Anterior cingulate cortex (tissue), 58 donors: ENCODE data around the gene URM1.
"Not testable (repeated sequence)": the region's sequence is repeated elsewhere in the genome, so short reads cannot be mapped to it uniquely, and the experiment has no call there.

Experiments used
- DNase-seq, 58 donors: peaks; one replicate each; lab custom pipeline; 2025; lab: John Stamatoyannopoulos, UW

The URM1 gene

GRCh38 chr9:128422022-128422782 lies 51.0 kb downstream of the URM1 start:
- not testable (repeated sequence) for DNase-seq

- DNase-seq = no peak
Observed at GRCh38 chr9:128422783-128423150, 51.6 kb downstream of the URM1 start.

GRCh38 chr9:128423356-128423755 lies 52.2 kb downstream of the URM1 start:
- DNase-seq = not testable (repeated sequence)

GRCh38 chr9:128424268-128424780 lies 53.1 kb downstream of the URM1 start:
- DNase-seq = no peak

GRCh38 chr9:128428644-128429512 lies 57.7 kb downstream of the URM1 start:
- no peak for DNase-seq

GRCh38 chr9:128429513-128430086 lies 58.4 kb downstream of the URM1 start:
- DNase-seq = no peak

- peak in 3 of 58 donors; percentile 14 to 41 (median 18) for DNase-seq
Observed at GRCh38 chr9:128431207-128431606, 60.0 kb downstream of the URM1 start.

GRCh38 chr9:128434340-128434739 lies 63.2 kb downstream of the URM1 start:
- DNase-seq = no peak

- DNase-seq = no peak
Observed at GRCh38 chr9:128435611-128436010, 64.4 kb downstream of the URM1 start.

GRCh38 chr9:128438343-128439109 lies 67.4 kb downstream of the URM1 start:
- peak in 53 of 58 donors; percentile 9 to 88 (median 57) for DNase-seq

GRCh38 chr9:128439273-128439672 lies 68.1 kb downstream of the URM1 start:
- no peak for DNase-seq
